Spleen (tissue), 11 donors: Measurements from ENCODE around the gene GALNT5. TPM values are rescaled to one million over a fixed set of nuclear protein-coding genes. Genes with fewer than 3 reads are reported as not detected.

ENCODE experiments used
- DNase-seq: peaks from one replicate; pipeline ENCODE4 v3.0.0-alpha.2; 2020
- H3K27ac ChIP-seq, 8 donors: fragments of 200-600 bp; sonication (generic) in 7 of 8; 1 replicate in 4 of 8; 2 replicates in 4 of 8; pipeline versions ENCODE4 v1.5.0 to v1.8.0; 2016 to 2021; ENCODE audit warnings: inconsistent platforms in 4 of 8, mild to moderate bottlenecking in 4 of 8, moderate library complexity in 1 of 8
- H3K27me3 ChIP-seq, 7 donors: fragments of 200-600 bp; sonication (generic) in 6 of 7; replicated peaks in 1 of 7; 1 replicate in 4 of 7; 2 replicates in 3 of 7; pipeline versions ENCODE4 v1.5.0 to v1.8.0; 2016 to 2021; ENCODE audit warnings: inconsistent platforms in 3 of 7, mild to moderate bottlenecking in 1 of 7
- H3K36me3 ChIP-seq, 6 donors: fragments of 200-600 bp; sonication (generic) in 5 of 6; 1 replicate in 4 of 6; 2 replicates in 2 of 6; pipeline versions ENCODE4 v1.5.0 to v1.8.0; 2016 to 2021; ENCODE audit warnings: inconsistent platforms in 2 of 6
- H3K4me1 ChIP-seq, 6 donors: fragments of 200-600 bp; sonication (generic) in 5 of 6; 1 replicate in 3 of 6; 2 replicates in 3 of 6; pipeline versions ENCODE4 v1.5.0 to v1.8.0; 2016 to 2021; ENCODE audit warnings: inconsistent platforms in 3 of 6
- H3K4me3 ChIP-seq, 8 donors: fragments of 200-600 bp; sonication (generic) in 7 of 8; 1 replicate in 4 of 8; 2 replicates in 4 of 8; pipeline versions ENCODE4 v1.5.0 to v1.8.0; 2016 to 2021; ENCODE audit warnings: inconsistent platforms in 4 of 8, mild to moderate bottlenecking in 4 of 8, moderate library complexity in 2 of 8
- H3K9me3 ChIP-seq, 8 donors: fragments of 200-600 bp; sonication (generic) in 7 of 8; 1 replicate in 4 of 8; 2 replicates in 4 of 8; pipeline versions ENCODE4 v1.5.0 to v1.8.0; 2016 to 2021; ENCODE audit warnings: inconsistent platforms in 4 of 8
- POLR2A ChIP-seq, 3 donors: fragments of 450-650 bp; IDR thresholded peaks; one replicate each; pipeline ENCODE4 v1.5.1; 2017; ENCODE audit warnings: antibody characterized with exemption in 3 of 3, mild to moderate bottlenecking in 1 of 3
- POLR2AphosphoS5 ChIP-seq, 3 donors: sonication (generic); formaldehyde crosslinking; IDR thresholded peaks; one replicate each; pipeline ENCODE4 v1.5.1; 2017; ENCODE audit warnings: antibody characterized with exemption in 3 of 3
- WGBS, 5 donors: extraction: QIAGEN DNeasy Blood & Tissue Kit in 3 of 5; methylation state at CpG; one replicate each; pipeline versions ENCODE4 v1.1.5 to v1.1.7; 2013 to 2018; 5-methylcytosine and 5-hydroxymethylcytosine counted together
- intact Hi-C: fragments of 100-400 bp; cut with DNase I; formaldehyde crosslinking; loops from one replicate; pipeline ENCODE4 v1.15.0; 2023; ENCODE audit warnings: low total_unique reads
- polyA plus RNA-seq, 3 donors: library from polyadenylated mRNA; stranded (reverse); fragments of 200-250 nt; gene quantifications; one replicate each; pipeline ENCODE4 v1.2.1, GENCODE V29; 2013
- total RNA-seq, 7 donors: library from RNA; depleted of rRNA in 3 of 7; stranded (reverse); fragments of >200 nt in 3 of 7; fragmentation: NEBNext Ultra II Directional in 4 of 7; extraction: Animal tissue kit (Norgen Biotek cat#: 25700) in 4 of 7; gene quantifications; one replicate each; pipeline versions ENCODE4 v1.1.0 to v1.2.1, GENCODE V29; 2016 to 2021
- TF ChIP-seq, protein P1 (sequence below), 11 experiments: fragments of 200-600 bp in 7 of 11; fragments of 450-650 bp in 4 of 11; sonication (generic) in 4 of 11; IDR thresholded peaks in 8 of 11; conservative IDR thresholded peaks in 3 of 11; 1 replicate in 7 of 11; 2 replicates in 4 of 11; pipeline versions ENCODE4 v1.4.0 to v1.8.0; 2016 to 2021; ENCODE audit warnings: antibody characterized with exemption in 11 of 11, inconsistent platforms in 4 of 11, mild to moderate bottlenecking in 1 of 11
- donor health status: healthy with polysubstance abuse.
- donor health status: DM: no; HTN: no; CAD: no; lungs with moderate emphysema.
- donor health status: DM: no; HTN: no; CAD: no.
- donor health status: Bipolar disorder and iron deficiency.
- donor health status: healthy.
- donor health status: DM: no; HTN: no; CAD: no.
- donor health status: DM: yes; HTN: yes; CAD: no.

The GALNT5 gene
- total and polyA plus RNA-seq, 10 donors: 0.03 to 0.70 (median 0.11) TPM; not detected in 5

DNA sequence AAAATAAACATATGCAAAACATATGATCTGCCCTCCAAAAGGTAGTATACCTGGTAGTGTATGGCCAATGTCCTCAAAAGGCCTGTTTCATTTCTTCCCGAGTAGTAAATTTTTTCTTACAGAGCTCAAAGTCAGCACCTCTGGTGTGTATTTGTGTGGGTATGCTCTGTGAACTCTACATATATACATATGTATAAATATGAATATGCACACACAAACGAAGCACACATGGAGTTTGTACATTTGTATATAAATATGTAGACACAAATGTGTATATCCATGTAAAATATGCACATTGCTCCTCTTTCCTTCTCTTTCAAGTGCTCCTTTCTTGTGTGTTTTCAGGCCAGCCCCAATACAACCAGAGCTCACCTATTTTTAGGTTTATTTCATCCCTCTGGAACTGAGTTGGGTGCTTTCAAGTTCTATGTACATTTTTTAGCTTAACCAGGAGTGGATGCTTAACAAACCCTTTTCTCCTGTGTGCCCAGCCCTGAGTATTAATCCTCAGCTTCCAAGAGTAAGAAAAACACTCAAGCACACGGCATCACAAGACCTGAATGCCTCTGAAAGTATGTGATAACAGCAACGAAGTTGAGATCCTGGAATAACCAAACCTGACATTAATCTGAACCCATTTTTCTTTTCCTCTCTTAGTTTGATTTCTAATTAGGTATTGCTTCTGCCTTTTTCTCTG, 12.2 kb upstream of the GALNT5 start:
- H3K36me3 ChIP-seq: no peaks in the 10 kb centered on the region
- WGBS, 5 donors: 67 to 82% (median 68%) methylated on average over 4 of the region's 4 CpGs
- H3K4me1 ChIP-seq: no peaks in the 10 kb centered on the region
- no peaks in the 10 kb centered on the region for H3K27me3 ChIP-seq
- no peak for DNase-seq
- no peak overlapping the region for H3K4me3 ChIP-seq
- intact Hi-C loops: no loop called here
- H3K27ac ChIP-seq: no peak overlapping the region
- no peaks in the 10 kb centered on the region for H3K9me3 ChIP-seq
- no peak for TF ChIP-seq POLR2A (IDR thresholded peaks at IDR 0.05)
- TF ChIP-seq POLR2AphosphoS5 (IDR thresholded peaks at IDR 0.05): no peak
- TF ChIP-seq, protein P1, sequence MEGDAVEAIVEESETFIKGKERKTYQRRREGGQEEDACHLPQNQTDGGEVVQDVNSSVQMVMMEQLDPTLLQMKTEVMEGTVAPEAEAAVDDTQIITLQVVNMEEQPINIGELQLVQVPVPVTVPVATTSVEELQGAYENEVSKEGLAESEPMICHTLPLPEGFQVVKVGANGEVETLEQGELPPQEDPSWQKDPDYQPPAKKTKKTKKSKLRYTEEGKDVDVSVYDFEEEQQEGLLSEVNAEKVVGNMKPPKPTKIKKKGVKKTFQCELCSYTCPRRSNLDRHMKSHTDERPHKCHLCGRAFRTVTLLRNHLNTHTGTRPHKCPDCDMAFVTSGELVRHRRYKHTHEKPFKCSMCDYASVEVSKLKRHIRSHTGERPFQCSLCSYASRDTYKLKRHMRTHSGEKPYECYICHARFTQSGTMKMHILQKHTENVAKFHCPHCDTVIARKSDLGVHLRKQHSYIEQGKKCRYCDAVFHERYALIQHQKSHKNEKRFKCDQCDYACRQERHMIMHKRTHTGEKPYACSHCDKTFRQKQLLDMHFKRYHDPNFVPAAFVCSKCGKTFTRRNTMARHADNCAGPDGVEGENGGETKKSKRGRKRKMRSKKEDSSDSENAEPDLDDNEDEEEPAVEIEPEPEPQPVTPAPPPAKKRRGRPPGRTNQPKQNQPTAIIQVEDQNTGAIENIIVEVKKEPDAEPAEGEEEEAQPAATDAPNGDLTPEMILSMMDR (IDR thresholded peaks at IDR 0.05 in 8 of 11, conservative IDR thresholded peaks at IDR 0.05 in 3 of 11): no peak

DNA sequence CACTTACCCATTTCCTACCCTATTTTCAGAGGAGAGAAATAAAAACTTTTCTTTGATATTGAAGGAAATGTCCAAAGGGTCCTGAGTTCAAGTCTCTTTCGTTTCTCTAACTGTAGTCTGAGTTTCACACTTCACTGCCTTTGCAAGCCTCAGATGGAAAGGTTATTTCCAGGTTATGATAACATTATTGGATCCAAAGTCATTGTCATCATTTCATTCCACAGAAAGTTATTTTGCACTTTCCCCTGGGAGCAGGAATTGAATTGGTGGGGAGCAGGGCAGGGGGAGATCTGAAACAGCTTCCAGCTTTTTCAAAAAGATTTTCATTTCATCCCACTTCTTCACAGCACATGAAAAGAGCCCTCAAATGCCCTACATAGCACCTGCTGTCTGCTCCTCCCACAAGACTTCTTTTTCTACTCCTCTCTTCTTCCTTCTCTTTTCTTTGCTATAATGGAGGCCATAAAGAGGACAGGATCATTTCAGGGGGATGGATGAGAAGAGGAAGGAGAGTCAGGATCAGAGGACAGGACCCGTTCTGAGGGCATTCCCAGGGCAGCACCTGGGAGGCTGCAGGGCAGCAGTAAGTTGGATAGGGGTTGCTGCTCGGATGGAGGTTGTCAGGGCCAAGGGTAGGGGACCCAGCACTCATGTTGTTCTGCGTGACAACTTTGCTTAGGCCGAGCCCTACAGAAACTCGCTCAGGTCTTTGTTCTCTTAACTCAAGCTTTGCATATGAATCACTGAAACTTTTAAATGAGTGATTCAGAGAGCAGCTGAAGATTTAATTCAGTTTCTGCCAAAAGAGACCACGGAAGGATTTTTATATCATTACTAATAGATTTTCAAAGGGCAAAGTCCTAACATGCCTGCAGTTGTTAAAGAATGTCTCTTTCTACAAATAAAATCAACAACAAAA, 11.4 kb upstream of the GALNT5 start:
- Histone ChIP-seq H3K27me3 (no peaks in the 10 kb centered on the region), H3K4me1 (no peaks in the 10 kb centered on the region), H3K36me3 (no peaks in the 10 kb centered on the region), H3K4me3 (no peak overlapping the region), H3K27ac (no peak overlapping the region), H3K9me3 (no peaks in the 10 kb centered on the region)
- TF ChIP-seq, protein P1 (IDR thresholded peaks at IDR 0.05 in 8 of 11, conservative IDR thresholded peaks at IDR 0.05 in 3 of 11): no peak
- TF ChIP-seq POLR2AphosphoS5 (IDR thresholded peaks at IDR 0.05): no peak
- no peak for TF ChIP-seq POLR2A (IDR thresholded peaks at IDR 0.05)
- 58 to 80% (median 63%) methylated on average over 7 of the region's 7 CpGs for WGBS, 5 donors
- no peak for DNase-seq
- intact Hi-C loops: no loop called here

DNA sequence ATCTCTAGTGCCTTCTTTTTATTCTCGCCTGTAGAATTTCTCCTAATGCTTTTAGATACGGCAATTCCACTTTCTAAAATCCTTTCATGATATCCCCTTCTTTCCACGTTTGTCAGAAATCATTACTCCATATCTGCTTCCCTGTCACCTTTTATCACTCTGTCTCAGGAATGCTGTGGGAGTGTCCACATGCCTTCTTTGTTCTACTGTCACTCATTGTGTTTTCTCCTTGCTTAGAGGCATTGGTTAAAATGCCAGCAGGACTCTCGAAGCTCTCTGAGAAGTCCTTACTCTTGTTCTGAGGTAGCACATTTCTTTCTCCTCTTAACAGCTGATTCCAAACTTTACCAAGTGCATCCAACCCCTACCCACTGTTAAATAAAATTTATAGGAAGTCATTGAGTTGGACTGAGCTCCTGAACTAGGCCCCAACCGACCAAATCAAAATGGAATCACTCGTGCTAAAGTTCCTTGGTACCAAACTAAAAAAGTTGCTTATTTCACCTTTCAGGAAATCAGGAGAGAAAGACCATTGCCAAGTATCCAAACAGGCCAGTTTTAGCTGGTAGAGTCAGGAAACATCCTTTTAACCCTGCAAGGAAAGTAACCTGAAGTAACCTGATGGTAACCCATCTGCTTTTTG, 10.6 kb upstream of the GALNT5 start:
- Histone ChIP-seq H3K4me3 (no peak overlapping the region), H3K27ac (no peak overlapping the region), H3K9me3 (no peaks in the 10 kb centered on the region), H3K4me1 (no peaks in the 10 kb centered on the region), H3K27me3 (no peaks in the 10 kb centered on the region), H3K36me3 (no peaks in the 10 kb centered on the region)
- no peak for DNase-seq
- WGBS, 5 donors: 78 to 90% (median 81%) methylated on average over 6 of the region's 6 CpGs
- intact Hi-C loops: no loop called here
- no peak for TF ChIP-seq POLR2AphosphoS5 (IDR thresholded peaks at IDR 0.05)
- TF ChIP-seq, protein P1 (IDR thresholded peaks at IDR 0.05 in 8 of 11, conservative IDR thresholded peaks at IDR 0.05 in 3 of 11): no peak
- TF ChIP-seq POLR2A (IDR thresholded peaks at IDR 0.05): no peak
